K562 (cell line): Measurements from ENCODE around the gene NCAM2.

Source experiments
- EP300 ChIP-seq: IDR thresholded peaks from 2 replicates; pipeline ENCODE4 v1.6.1; 2012; ENCODE audit warnings: low read length, improper control_type of control experiment
- KLF16 ChIP-seq: IDR thresholded peaks from 2 replicates; pipeline ENCODE4 v1.6.1; 2016; ENCODE audit warnings: antibody characterized with exemption
- MYC ChIP-seq, 2 experiments: fragments of 250-450 bp in 1 of 2; sonication (Bioruptor Pico) in 1 of 2; IDR thresholded peaks; 2 replicates each; pipeline versions ENCODE4 v1.5.1 to v1.6.1; 2012 to 2021; ENCODE audit warnings: low read depth in 2 of 2, borderline replicate concordance in 1 of 2, improper control_type of control experiment in 1 of 2, low read length in 1 of 2, mild to moderate bottlenecking in 1 of 2, moderate library complexity in 1 of 2
- TAF1 ChIP-seq: IDR thresholded peaks from 2 replicates; pipeline ENCODE4 v1.6.1; 2011; ENCODE audit warnings: mild to moderate bottlenecking, low read length, moderate library complexity; ENCODE audit not compliant: insufficient read depth, control insufficient read depth, severe bottlenecking; ENCODE audit errors: extremely low read depth
- YY1 ChIP-seq, 3 experiments: IDR thresholded peaks; 2 replicates each; pipeline ENCODE4 v1.6.1; 2011; ENCODE audit warnings: low read length in 2 of 3, mild to moderate bottlenecking in 2 of 3, moderate library complexity in 2 of 3, borderline replicate concordance in 1 of 3, control low read depth in 1 of 3, low read depth in 1 of 3; ENCODE audit not compliant: insufficient read depth in 3 of 3, insufficient replicate concordance in 2 of 3, control insufficient read depth in 1 of 3, insufficient read length in 1 of 3; ENCODE audit errors: extremely low read depth in 1 of 3
- TF ChIP-seq, protein P1 (sequence below): sonication (generic); formaldehyde crosslinking; IDR thresholded peaks from 2 replicates; pipeline ENCODE4 v1.9.0; 2022; ENCODE audit warnings: mild to moderate bottlenecking, missing genetic modification reagents
- TF ChIP-seq, protein P2 (sequence below), 3 experiments: IDR thresholded peaks in 2 of 3; conservative IDR thresholded peaks in 1 of 3; 2 replicates each; pipeline ENCODE4 v1.5.1; 2011 to 2012; ENCODE audit warnings: low read length in 3 of 3, mild to moderate bottlenecking in 3 of 3, control low read depth in 2 of 3, improper control_type of control experiment in 1 of 3, inconsistent platforms in 1 of 3, low read depth in 1 of 3, mixed read lengths in 1 of 3, moderate library complexity in 1 of 3; ENCODE audit not compliant: insufficient read depth in 2 of 3

DNA sequence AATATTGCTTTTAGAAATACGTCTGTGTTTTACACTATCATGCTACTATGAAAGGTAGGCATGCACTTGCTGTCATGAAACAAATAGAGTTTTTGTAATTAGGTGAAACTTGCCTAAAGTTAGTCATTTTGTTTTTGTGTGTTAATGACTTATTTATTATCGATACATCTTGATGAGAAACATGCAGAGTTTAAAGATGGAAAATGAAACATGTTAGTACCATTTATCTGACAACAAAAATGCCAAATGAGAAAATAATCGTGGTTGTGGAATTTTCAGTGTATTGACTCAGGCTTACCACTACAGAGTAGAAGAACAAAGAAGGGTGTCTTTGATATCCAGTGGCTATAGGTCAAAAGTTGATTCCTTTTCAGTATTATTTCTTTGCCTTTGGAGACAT is 105.5 kb downstream of the NCAM2 start:
- TF ChIP-seq YY1 (IDR thresholded peaks at IDR 0.05; ENCODE audit: borderline replicate concordance in 1 of 3, control insufficient read depth in 1 of 3, extremely low read depth in 1 of 3, insufficient read depth in 3 of 3, insufficient read length in 1 of 3, insufficient replicate concordance in 2 of 3, low read depth in 1 of 3, low read length in 2 of 3) = no peak
- TF ChIP-seq, protein P1, sequence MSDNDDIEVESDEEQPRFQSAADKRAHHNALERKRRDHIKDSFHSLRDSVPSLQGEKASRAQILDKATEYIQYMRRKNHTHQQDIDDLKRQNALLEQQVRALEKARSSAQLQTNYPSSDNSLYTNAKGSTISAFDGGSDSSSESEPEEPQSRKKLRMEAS (CRISPR knock-in tag) = no peak
- no peak for TF ChIP-seq KLF16
- no peak for TF ChIP-seq MYC (IDR thresholded peaks at IDR 0.05; ENCODE audit: low read depth, low read length)
- no peak for TF ChIP-seq MYC (CRISPR knock-in tag; IDR thresholded peaks at IDR 0.05; ENCODE audit: borderline replicate concordance, low read depth)
- TF ChIP-seq TAF1 = no peak
- TF ChIP-seq, protein P2, sequence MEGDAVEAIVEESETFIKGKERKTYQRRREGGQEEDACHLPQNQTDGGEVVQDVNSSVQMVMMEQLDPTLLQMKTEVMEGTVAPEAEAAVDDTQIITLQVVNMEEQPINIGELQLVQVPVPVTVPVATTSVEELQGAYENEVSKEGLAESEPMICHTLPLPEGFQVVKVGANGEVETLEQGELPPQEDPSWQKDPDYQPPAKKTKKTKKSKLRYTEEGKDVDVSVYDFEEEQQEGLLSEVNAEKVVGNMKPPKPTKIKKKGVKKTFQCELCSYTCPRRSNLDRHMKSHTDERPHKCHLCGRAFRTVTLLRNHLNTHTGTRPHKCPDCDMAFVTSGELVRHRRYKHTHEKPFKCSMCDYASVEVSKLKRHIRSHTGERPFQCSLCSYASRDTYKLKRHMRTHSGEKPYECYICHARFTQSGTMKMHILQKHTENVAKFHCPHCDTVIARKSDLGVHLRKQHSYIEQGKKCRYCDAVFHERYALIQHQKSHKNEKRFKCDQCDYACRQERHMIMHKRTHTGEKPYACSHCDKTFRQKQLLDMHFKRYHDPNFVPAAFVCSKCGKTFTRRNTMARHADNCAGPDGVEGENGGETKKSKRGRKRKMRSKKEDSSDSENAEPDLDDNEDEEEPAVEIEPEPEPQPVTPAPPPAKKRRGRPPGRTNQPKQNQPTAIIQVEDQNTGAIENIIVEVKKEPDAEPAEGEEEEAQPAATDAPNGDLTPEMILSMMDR (IDR thresholded peaks at IDR 0.05 in 2 of 3, conservative IDR thresholded peaks at IDR 0.05 in 1 of 3; ENCODE audit: insufficient read depth in 2 of 3, low read depth in 1 of 3, low read length in 3 of 3) = no peak
- TF ChIP-seq EP300 = no peak
